HUES48 (cell line): Measurements from ENCODE around the gene TBC1D28.
A peak's percentile ranks its signal among the peaks of the same experiment; 100 is the strongest.
"Not testable (repeated sequence)": the region's sequence is repeated elsewhere in the genome, so short reads cannot be mapped to it uniquely, and the experiment has no call there.

ENCODE experiments used
- H3K27ac ChIP-seq: one replicate; pipeline ENCODE4 v1.7.0; 2013; ENCODE audit warnings: low read depth, low read length, inconsistent platforms
- H3K27me3 ChIP-seq: 2 replicates; pipeline ENCODE4 v1.6.1; 2013; ENCODE audit warnings: mild to moderate bottlenecking, low read length; ENCODE audit not compliant: control insufficient read depth, insufficient read depth
- H3K36me3 ChIP-seq: 2 replicates; pipeline ENCODE4 v1.6.1; 2013; ENCODE audit warnings: low read length; ENCODE audit not compliant: control insufficient read depth, insufficient read depth
- H3K4me1 ChIP-seq: 2 replicates; pipeline ENCODE4 v1.6.1; 2013; ENCODE audit warnings: mild to moderate bottlenecking, low read length; ENCODE audit not compliant: control insufficient read depth, insufficient read depth
- H3K4me3 ChIP-seq: 2 replicates; pipeline ENCODE4 v1.5.1; 2013; ENCODE audit warnings: mild to moderate bottlenecking, low read depth, low read length
- H3K9ac ChIP-seq: 2 replicates; pipeline ENCODE4 v1.6.1; 2013; ENCODE audit warnings: mild to moderate bottlenecking, low read depth, low read length, moderate library complexity
- H3K9me3 ChIP-seq: 2 replicates; pipeline ENCODE4 v1.6.1; 2013; ENCODE audit warnings: low read length; ENCODE audit not compliant: control insufficient read depth, insufficient read depth

TBC1D28 gene

DNA sequence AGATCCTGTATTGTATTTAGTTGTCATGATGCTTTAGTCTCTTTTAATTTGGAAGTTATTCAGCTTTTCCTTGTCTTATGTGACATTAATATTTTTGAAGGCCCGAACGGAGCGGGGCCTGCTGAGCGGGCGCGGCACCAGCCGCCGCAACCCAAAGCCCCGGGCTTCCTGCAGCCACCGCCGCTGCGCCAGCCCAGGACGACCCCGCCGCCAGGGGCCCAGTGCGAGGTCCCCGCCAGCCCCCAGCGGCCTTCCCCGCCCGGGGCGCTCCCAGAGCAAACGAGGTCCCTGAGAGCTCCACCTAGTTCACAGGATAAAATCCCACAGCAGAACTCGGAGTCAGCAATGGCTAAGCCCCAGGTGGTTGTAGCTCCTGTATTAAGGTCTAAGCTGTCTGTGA is 5.9 kb upstream of the TBC1D28 start:
- not testable (repeated sequence) for H3K4me1 ChIP-seq, H3K9me3 ChIP-seq, H3K27ac ChIP-seq, H3K4me3 ChIP-seq, H3K36me3 ChIP-seq, H3K9ac ChIP-seq, H3K27me3 ChIP-seq

DNA sequence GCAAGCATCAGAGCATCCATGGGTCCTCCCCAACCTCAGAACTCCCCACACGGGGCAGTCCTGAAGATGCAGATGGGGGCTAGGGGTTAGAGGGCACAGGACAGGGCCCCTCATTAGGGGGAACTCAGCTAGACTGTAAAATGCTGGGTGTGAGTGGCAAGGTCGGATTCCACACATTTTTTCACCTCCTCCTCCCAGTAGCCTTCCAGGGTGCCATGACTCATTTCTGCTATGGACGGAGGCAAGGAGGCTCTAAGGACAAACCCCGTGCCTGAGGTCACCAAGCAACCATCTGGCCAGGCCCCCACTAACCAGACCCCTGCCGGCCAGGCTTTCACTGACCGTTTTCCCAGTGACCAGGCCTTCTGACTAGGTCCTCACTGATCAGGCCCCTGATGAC is 1.1 kb downstream of the TBC1D28 start:
- not testable (repeated sequence) for H3K4me3 ChIP-seq, H3K9me3 ChIP-seq, H3K36me3 ChIP-seq, H3K9ac ChIP-seq, H3K27me3 ChIP-seq, H3K27ac ChIP-seq, H3K4me1 ChIP-seq

DNA sequence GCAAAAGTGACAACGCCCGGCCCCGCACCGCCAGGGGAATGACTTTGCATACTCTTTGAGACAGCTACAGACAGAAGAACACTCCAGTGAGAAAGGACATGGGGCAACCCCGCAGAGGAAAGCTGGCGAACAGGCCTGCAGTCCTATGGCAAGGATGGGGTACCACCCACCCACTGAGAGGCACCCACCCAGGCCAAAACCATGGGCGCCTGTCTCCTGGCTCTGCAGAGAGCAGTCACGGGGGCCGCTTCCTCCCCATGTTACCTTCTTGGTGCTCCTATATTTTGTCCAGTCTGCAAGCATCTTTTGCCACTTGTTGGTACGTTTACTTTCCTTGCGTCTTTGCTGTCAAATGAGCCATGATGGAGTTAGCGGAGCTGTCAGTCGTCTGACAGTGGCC is 5.8 kb downstream of the TBC1D28 start:
- H3K36me3 ChIP-seq, H3K27ac ChIP-seq, H3K4me1 ChIP-seq, H3K27me3 ChIP-seq, H3K4me3 ChIP-seq, H3K9ac ChIP-seq, H3K9me3 ChIP-seq: not testable (repeated sequence)

DNA sequence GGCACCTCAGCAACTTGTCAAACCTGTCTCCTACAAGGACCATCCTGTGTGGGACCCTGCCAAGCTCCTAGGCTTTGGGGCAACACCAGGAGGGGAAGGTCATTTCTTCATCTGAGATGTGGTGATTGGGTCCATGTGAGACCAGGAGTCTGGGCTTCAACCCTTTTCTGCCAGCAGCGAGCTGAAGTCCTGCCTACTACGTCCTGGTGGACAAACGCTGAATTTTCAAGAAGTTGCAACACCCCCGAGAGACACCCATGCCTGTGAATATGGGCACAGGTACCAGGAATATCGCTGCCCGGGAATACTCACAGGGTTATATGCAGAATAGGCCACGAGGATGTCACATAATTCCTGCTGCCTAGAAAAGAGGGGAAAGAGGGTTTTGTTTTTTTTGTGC is 8.0 kb downstream of the TBC1D28 start:
- H3K27me3 ChIP-seq, H3K9me3 ChIP-seq, H3K4me3 ChIP-seq, H3K9ac ChIP-seq, H3K27ac ChIP-seq, H3K36me3 ChIP-seq, H3K4me1 ChIP-seq: not testable (repeated sequence)

DNA sequence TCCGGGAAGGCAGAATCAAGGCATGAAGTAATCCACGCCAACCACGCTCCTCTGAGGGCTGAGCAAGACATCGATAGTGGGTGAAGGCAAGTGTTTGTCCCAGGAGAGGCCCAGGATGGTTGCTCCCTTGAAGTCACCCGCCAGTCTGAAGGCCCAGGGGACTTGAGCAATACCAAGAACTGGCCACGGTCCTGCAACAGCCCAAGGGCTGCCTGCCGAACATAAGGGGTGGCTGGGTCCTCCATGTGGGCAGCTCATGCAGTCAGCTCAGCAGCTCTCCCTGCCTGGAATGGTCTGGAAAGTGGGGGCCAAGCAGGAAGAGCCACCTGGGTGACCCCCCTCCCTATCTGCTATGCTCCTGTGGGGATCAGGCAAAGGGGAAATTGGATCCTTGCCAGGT is 8.4 kb downstream of the TBC1D28 start:
- not testable (repeated sequence) for H3K27ac ChIP-seq, H3K27me3 ChIP-seq, H3K9ac ChIP-seq, H3K9me3 ChIP-seq, H3K4me1 ChIP-seq, H3K36me3 ChIP-seq, H3K4me3 ChIP-seq

DNA sequence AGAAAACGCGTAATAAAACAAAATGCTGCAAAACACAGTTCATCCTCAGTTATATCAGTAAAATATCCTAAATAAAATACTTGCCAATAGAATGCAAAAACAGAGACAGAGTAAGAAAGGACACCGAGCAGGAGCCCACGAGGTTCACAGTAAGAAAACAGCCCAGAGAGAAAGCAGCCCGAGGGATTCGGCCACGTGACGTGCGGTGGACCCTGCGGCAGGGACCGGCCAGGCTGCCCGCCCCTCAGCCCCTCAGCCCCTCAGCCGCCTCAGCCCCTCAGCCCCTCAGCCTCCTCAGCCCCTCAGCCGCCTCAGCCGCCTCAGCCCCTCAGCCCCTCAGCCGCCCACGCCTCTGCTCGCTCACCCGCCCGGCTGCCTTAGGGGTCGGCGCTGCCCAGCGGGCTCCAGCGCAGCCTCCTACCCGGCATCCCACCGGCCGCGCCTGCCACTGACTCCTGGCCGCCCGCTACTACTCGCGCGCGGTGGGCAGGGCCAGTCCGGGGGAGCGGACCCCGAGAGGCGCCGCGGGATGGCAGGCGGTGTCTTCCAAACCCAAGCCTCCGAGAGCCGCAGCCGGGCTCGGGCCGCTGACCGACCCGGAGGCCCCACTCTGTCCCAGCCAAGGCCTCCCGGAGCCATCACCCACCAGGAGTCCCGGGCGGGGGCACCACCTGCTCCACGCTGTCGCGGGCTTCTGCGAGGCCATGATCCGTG is 9.5 kb downstream of the TBC1D28 start:
- not testable (repeated sequence) for H3K27me3 ChIP-seq, H3K9ac ChIP-seq, H3K4me1 ChIP-seq, H3K36me3 ChIP-seq, H3K27ac ChIP-seq, H3K9me3 ChIP-seq
- peak overlapping the region; percentile 47; the same call in 1 of the 2 replicates for H3K4me3 ChIP-seq

DNA sequence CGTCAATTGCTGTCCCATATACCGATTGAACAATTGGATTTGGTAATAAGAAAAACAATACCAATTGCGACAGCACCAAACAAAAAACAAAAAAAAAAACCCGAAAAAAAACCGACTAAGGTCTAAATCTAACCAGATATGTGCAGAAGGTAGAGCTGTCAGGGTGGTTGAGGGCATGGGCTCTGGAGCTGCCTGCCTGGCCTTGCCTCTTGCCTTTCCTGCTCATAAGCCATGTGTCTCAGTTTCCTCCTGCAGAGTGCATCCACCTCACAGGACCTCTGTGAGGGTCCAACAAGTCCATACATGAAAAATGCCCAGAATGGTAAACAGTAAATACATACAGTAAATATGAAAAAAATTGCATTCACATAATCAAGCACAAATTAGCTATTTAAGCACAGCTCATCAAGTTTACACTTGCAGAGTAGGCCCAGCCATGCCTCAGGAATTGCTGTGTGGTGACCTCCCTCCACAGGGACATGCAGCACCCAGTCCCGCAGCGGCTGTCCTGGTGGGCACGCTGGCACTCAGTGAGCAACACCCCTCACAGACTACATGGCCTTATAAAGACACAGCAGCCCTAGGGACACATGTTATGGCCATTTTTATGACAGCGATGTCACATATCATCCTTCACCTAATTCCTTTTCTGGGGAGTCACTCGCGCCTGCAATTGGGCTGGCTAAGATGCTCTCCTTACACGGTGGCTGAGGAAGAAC is 17.9 kb downstream of the TBC1D28 start:
- no peaks in the 10 kb centered on the region for H3K27me3 ChIP-seq
- no peak overlapping the region for H3K27ac ChIP-seq
- no peaks in the 10 kb centered on the region for H3K36me3 ChIP-seq
- H3K4me3 ChIP-seq = no peak overlapping the region
- peaks cover 8% of the 10 kb centered on the region; the same call in 1 of the 2 replicates for H3K9me3 ChIP-seq
- no peaks in the 10 kb centered on the region for H3K4me1 ChIP-seq
- H3K9ac ChIP-seq = no peak overlapping the region

DNA sequence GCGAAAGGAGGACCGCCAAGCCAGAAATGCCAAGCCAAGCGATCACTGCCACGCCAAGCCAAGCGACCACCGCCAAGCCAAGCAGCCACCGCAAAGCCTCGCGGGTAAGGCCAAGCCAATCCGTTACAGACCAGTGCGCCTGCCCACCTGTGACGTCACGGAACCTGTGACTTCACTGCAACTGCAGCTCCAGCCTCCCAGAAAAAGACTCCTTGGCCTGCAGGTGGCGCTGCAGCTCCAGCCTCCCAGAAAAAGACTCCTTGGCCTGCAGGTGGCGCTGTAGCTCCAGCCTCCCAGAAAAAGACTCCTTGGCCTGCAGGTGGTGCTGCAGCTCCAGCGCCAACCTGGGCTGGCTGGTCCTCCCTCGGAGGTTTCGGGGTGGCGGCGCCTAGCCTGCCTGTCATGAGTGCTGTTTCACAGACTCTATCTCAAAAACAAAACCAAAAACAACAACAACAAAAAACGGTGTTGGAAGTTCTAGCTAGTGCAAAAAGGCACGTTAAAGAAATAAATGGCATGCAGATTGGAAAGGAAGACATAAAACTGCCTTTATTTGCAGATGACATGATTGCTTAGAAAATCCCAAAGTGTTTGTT is 18.6 kb downstream of the TBC1D28 start:
- H3K4me3 ChIP-seq, H3K27ac ChIP-seq, H3K27me3 ChIP-seq, H3K36me3 ChIP-seq, H3K4me1 ChIP-seq, H3K9ac ChIP-seq, H3K9me3 ChIP-seq: not testable (repeated sequence)

DNA sequence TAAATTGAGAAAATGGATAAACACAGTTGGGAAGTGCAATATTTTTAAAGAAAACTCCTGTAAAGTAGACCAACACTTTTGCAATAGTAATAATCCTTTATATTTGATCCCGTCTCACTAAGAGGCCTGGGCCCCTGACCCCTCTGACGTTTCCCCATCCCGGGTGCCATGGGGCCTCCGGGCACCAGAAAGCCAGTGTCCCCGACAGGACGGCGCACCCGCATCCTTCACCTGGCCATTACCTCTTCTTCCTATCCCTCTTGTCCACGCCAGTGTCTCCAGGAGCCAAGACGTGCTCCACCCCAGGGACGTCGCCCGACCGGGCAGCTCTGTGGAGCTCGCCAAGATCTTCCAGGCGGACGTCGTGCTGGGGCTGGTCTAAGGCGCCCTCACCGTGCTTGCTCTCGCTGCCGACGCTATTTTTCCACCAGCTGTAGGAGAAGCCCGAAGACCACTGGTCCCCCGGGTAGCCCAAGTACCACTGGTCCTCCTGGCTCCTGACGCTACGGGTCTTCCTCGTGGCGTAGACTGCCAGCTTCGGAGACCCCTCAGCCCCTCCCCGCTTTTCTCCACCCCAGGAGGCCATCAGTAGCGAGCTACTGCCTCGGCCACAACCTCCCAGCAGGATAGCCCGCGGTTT is 19.2 kb downstream of the TBC1D28 start:
- H3K4me1 ChIP-seq, H3K36me3 ChIP-seq, H3K27me3 ChIP-seq, H3K9ac ChIP-seq, H3K9me3 ChIP-seq, H3K27ac ChIP-seq, H3K4me3 ChIP-seq: not testable (repeated sequence)

DNA sequence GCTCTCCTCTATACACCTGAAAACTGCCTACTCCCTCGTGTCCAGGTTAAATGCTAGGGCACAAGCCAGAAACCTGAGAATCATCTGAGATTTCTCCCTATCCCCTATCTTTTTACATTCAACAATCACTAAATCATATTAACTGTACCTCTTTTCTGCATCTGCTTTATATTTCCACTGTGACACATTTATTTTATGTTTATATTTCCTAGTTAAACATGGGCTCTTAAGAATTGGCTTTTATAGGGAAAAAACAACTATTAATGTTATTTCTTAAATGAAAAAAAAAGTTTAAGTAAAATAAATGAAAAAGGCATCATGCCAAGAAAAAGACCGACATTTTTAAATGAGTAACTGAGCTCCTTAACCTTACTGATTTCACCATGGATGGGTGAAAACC is 26.6 kb downstream of the TBC1D28 start:
- H3K4me3 ChIP-seq, H3K27ac ChIP-seq, H3K9me3 ChIP-seq, H3K27me3 ChIP-seq, H3K4me1 ChIP-seq, H3K9ac ChIP-seq, H3K36me3 ChIP-seq: not testable (repeated sequence)

DNA sequence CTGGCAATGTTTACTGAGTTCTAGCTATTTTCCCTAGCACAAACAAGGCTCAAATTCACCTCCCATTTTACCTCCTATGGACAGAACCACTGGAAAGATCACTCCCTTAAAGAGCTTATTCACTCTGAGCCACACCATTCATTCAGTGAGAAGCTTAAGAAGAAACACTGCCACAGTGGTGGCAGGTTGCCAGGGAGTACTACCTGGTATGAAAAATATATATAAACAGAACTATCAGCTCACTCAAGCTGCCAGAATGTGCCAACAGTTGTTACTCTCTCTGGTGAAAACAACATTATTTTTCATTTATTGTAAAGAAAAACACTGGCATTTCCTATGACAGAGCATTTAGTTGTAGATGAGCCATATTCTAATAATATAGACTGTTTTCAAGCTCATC is 31.2 kb downstream of the TBC1D28 start:
- not testable (repeated sequence) for H3K27me3 ChIP-seq, H3K36me3 ChIP-seq, H3K9me3 ChIP-seq, H3K4me1 ChIP-seq, H3K9ac ChIP-seq, H3K4me3 ChIP-seq, H3K27ac ChIP-seq
